ENCODE results near the gene DYNC1LI2.
"Not testable (repeated sequence)": the region's sequence is repeated elsewhere in the genome, so short reads cannot be mapped to it uniquely, and the experiment has no call there.

DYNC1LI2 gene

DNA sequence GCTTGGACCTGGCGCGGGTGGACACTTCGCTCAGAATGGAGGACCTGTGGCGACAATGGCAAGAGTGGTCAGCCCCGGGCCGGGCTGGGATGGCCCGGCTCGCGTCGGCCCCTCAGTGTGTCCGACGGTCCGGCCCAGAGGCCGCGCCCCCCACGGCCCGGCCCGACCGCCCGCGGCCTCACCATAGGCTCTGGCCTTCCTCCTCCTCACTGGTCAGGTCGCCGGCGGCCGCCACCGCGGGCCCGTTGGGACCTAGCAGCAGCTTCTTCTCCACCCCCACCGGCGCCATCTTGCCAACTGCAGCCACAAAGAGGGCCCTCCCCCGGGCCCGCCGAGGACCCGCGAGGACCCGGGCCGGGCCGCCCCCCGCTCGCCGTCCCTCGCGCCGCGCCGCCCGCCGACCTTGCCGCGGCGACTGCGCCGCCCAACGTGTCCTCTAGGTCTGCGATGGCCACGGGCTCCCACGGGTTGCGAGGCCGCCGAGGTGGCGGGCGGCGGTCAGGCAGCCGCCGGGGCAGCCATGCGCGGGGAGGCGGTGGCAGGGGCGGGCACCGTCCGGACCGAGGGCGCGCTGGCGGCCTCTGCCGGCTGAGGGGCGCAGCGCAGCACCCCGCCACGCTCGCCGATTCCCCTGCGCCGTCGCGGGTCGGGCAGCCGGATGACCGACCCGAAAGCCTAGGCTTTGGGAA, at the start of gene DYNC1LI2:
Gene DYNC1LI2 (minus strand): TSS at position 307 of the 689 bp plus-strand sequence. CDS start 18 bp downstream, at position 289.
- peak; percentile 40 for DNase-seq (ENCODE audit: low spot score)
- FAIRE-seq, result no peak

DNA sequence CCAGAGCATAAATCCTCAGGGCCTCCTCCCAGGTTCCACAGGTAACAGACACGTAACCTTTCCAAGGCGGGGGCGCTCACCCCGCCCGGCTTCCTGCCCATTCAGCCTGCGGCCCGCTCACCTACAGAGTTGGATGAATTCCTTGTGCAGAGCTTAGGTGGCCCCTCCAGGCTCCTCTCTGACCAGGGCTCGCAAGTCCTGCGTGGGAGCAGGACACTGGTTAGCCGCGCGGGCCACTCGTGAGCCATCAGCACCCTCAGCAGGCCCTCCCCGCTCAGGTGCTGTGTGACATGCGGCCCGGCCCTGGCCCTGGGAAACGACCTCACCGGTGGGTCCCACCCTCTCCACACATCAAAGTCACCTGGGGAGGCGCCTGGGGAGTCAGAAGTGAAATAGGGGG, 49.4 kb upstream of the DYNC1LI2 start:
- DNase-seq (ENCODE audit: low spot score) (no peak), FAIRE-seq (no peak)

DNA sequence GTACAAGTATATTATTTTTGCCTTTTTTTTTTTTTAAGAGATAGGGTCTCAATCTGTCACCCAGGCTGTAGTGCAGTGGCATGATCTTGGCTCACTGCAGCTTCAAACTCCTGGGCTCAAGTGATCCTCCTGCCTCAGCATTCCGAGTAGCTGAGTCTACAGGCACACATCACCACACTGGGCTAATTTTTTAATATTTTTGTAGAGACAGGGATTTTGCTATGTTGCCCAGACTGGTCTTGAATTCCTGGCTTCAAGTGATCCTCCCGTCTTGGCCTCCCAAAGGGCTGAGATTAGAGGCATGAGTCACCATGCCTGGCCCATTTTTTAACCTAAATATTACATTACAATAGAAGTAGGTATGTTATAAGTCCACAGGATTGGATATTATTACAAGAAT, 46.8 kb upstream of the DYNC1LI2 start:
- no peak for FAIRE-seq
- DNase-seq (ENCODE audit: low spot score), result no peak

DNA sequence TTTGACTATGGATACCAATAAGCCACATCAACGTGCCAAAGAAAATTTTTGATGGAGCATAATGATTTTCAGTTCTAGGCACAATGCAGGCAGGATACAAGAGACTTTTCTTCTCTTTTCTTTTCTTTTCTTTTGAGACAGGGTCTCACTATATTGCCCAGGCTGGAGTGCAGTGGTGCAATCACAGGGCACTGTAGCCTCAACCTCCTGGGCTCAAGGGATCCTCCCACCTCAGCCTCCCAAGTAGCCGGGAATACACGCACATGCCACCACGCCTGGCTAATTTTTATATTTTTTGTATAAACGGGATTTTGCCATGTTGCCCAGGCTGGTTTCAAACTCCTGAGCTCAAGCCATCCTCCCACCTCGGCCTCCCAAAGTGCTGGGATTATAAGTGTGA, 42.6 kb upstream of the DYNC1LI2 start:
- FAIRE-seq; DNase-seq (ENCODE audit: low spot score): not testable (repeated sequence)

DNA sequence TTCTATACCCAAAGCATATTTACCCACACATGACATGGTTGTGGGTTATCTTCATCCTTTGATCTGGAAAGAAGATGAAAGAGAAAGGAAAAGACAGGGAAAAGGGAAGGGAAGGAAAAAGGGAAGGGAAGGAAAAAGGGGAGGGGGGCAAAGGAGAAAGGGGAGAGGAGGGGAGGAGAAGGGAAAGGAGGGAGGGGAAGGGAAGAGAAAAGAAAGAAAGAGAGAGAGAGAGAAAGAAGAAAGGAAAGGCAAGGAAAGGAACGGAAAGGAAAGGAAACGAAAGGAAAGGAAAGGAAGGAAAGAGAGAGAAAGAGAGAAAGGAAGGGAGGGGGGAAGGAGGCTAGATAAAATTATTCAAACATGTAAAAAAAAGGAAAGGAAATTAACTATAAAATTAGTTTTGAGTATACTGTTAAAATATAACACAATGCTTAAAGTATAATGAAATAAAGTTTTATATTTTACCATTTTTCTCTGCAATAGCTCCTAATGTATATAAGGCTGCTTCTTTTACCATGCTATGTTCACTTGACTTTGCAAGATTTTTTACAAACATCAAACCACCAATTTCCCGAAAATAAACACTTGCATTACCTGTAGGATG, 38.8 kb upstream of the DYNC1LI2 start:
- FAIRE-seq, result no peak
- DNase-seq (ENCODE audit: low spot score), result no peak

DNA sequence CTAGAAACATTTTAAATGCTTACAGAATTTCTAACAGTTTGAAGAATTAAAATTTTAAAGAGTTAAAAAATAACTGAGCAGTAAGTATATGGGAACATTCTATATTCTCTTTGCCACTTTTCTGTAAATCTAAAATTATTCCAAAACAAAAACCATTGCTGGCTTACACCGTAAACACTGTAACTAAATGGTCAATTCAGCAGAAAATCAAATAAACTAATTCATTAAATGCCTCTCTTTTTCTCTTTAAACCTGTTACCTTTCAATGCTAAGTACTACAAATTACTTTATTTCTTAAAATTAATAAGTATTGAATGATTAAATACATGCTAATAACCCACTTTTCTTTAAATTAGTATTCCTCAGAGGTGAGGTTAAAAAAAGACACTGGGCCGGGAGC, 36.0 kb upstream of the DYNC1LI2 start:
- no peak for DNase-seq (ENCODE audit: low spot score)
- FAIRE-seq, result no peak

DNA sequence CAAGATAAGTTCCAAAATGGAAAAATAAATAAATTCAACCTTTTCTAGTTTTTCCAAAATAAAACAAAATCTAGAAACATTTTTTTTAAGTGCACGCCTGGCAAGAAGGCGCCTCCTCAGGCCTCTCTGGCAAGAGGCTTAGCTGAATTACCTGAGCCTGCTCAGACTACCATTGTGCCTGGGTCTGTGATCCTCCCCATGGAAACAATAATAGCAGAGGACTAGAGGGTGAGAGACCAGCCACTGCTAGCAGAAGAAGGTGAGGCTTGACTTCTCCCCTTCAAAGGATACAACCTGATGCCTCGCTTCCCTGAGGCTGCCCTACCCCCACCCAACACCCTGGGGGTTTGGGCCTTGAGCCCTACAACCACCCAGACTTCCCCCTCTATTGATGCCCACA, 35.1 kb upstream of the DYNC1LI2 start:
- no peak for FAIRE-seq
- DNase-seq (ENCODE audit: low spot score), result no peak

DNA sequence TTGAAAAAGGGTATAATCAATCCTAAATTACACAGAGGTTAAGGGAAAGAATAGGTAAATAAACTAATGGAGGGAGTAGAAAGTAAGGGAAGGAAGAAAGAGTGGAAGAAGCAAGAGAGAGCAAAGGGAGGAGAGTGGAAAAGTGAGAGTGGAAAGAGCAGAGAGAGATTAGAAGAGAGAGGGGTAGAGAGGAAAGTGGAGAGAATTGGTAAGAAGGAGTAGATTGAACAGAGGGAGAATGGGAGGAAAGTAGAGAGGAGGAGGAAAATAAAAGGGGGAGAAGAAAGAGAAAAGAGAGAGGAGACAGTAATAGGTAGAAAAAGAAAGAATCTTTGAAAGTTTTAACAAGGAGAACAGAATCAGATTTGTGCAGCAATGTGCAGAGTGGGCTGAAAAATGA, 25.0 kb upstream of the DYNC1LI2 start:
- FAIRE-seq, result no peak

DNA sequence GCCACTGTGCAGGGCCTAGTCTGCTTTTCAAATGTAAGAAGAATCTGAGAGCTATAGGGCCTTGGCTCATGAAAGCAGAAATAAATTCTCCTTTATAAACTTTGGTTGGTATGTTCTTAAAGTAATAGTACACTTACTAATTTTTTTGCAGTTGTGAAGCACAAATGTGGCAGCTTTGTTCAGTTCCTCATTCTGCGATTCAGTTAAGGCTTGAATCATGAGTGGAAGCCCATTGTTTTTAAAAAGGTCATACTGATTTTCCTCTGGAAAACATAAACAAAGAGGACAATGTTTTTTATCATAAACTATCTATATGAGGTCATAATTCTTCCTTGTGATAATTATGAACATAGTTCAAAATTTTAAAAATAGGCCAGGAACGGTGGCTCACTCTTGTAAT, 23.6 kb upstream of the DYNC1LI2 start:
- FAIRE-seq (no peak), DNase-seq (ENCODE audit: low spot score) (no peak)

More for the DNA sequence above, 25.0 kb upstream of the DYNC1LI2 start:
- DNase-seq (ENCODE audit: low spot score), result no peak

DNA sequence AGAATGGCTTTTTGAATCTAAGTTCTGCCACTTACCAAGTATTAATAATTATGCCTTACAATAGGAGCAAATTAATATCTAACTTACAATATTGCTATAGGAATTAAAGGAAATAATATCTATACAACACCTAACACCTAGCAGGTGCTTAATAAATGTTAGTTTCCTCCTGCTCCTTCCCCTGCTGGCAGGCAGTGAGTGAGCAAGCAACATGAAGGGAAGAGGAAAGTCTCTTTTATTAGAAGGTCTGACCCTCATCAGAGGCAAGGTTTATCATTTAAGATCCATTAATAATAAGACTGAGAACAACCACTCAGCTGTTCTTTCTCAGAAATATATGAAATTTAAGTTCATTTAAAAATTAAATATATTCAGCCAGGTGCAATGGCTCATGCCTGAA, 6.7 kb upstream of the DYNC1LI2 start:
- no peak for FAIRE-seq
- no peak for DNase-seq (ENCODE audit: low spot score)

DNA sequence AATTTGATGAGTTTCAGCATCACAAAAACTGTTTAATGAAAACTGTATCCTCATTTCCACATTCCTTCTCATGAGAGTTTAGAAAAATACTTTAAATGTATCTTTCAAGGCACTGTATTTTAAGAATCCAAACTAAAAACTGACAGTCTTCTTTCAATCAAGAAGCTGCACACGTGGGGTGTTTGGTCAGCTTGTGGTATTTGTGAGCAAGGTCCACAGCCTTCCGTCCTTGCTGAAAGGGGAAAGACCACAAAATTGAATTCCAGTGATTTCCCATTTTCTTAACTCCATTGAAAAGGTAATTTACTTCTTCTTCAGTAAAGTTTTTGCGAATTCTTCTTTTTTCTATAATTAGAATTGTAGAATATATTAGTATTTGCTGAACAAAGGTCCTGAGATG, 3.4 kb upstream of the DYNC1LI2 start:
- no peak for DNase-seq (ENCODE audit: low spot score)
- no peak for FAIRE-seq

DNA sequence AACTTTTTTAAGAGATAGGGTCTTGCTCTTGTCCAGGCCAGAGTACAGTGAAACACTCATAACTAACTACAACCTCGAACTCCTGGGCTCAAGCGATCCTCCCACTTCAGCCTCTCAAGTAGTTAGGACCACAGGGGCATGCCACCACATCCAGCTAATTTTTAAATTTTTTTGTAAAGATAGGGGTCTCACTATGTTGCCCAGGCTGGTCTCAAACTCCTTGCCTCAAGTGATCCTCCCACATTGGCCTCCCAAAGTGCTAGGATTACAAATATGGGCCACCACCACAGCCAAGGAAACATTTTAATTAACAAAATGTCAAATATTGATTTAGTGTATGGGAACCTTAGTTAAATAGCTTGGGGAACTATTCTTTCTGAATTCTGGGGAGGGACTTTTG, 2.8 kb upstream of the DYNC1LI2 start:
- FAIRE-seq (no peak), DNase-seq (ENCODE audit: low spot score) (no peak)

DNA sequence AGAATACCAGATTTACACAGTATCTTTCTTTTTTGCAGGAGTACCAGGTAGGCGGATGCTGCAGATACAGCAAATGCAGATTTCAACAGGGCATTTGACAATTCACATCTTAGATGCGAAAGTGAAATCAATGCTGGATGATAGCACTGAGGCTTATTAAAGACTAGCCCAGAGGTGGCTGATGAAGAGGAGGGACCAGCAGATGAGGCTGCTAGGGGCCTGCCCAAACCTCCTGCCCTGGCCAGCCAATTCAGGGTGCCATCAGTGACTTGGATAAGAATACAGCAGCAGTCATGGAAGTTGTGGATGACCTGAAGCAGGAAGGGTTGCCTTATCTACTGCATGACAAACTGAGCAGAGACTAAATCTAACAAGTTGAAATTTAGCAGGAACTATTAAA, 1.5 kb upstream of the DYNC1LI2 start:
- no peak for FAIRE-seq
- DNase-seq (ENCODE audit: low spot score), result no peak

DNA sequence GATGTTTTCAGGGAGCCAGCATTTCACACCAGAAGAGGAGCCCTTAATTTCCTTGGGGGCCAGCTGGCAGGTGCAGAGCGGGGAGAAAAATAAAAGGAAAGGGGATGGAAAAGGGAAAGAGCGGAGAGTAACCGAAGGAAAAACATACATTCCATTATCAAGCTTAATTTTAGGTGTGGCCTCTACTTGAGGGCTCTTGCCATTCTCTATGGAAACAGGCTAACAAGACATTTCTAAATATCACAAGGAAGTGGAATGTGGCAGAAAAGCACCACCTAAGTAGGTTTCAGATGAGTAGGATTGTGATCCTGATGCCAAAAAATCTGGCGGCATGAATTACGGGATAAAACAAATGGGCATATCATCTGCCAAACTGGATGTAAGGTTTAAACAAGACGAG, 970 bp upstream of the DYNC1LI2 start:
- FAIRE-seq (no peak), DNase-seq (ENCODE audit: low spot score) (no peak)

DNA sequence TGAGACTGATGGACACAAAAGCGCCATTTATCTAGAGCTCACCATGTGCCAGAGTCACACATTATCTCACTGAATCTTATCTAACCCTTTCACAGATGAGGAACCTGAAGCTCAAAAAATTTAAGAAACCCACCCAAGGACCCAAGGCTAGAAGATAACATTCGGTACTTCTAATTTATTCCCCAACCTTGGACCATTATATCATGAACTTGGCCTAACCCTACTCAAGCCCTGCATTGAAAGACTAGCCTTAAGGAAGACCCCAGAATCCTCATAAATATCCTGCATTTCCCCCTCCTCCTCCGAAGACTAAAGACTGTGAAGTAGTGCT, 548 bp upstream of the DYNC1LI2 start:
- FAIRE-seq, result no peak
- no peak for DNase-seq (ENCODE audit: low spot score)

DNA sequence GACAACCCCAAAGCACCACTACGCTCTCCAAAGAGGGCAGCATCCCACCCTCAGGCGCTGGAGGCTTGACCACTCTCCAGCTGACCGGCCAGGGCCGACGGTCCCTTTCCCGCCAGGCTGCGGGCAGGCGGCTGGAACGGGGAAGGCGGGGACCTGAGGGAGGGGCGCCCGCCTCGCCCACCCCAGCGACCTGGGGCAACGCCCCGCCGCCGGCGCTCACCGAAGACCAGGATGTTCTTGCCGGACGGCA, 431 bp downstream of the DYNC1LI2 start:
- FAIRE-seq (no peak), DNase-seq (ENCODE audit: low spot score) (no peak)

DNA sequence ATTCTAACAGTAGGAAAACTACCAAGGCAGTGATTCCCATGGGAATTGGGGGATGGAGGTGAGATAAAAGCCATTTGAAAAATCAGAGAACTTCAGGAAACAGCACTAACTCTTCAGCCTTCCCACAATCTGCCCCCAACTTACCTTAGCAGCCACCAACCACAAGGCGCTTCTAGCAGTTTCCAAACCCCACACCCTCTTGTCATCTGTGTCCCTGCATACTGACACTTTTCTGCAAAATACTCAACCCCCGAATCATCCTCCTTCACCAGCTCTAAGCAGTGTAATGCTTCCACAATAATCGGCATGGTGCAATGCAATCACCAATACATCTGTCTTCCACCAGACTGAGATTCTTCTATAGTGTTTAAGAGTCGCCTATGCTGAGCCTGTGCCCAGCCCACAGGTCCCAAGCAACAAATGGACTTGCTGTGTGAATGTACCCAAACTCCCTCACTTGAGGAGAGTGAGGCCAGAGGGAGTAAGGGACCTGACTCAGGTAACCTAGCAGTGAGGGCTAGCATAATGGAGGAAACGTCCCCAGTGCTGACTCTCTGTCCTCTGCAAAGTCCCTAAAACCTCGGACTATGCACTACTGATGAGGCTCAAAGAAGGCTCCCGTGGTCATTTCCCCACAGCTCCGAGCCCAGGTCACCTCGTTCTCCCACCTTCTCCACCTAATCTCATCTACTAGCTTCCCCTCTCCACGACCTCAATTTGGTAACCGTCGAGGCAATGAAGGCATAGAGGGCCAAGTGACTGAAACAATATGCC, 943 bp downstream of the DYNC1LI2 start:
- DNase-seq (ENCODE audit: low spot score) (no peak), FAIRE-seq (no peak)

DNA sequence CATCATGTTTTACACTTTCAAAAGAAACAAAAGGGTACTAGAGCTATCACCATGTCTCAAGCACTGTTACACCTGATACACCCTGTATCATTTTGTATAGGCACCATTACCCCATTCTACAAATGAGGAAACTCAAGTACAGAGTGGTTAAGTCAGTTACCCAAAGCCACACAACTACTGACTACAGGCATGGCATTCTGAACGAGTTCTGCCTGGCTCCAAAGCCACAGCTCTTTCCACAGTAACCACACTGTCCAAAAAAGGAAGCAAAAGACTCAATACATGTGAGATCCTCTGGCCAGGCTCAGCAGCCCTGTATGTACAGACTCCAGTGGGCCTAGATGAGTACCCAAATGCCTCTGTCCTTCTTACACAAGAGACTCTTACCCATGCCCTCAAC, 4.7 kb downstream of the DYNC1LI2 start:
- no peak for FAIRE-seq
- no peak for DNase-seq (ENCODE audit: low spot score)

DNA sequence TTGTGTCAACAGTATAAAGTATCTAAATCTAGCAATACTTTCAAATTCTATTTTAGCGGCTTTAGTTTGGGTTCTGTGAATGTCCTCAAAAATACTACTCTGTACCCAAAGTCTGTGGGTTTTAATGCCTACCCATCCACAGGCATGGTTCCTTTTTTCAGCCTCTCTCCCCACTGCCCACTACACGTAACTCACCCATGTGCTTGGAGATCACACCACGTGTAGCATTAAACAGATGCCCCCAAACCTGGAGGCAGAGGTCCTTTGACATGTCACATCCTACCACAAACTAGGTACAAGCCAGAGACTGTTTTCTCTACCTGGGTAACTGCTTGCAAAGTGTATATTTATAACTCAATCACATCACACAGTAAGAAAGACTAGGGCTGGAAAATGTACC, 5.4 kb downstream of the DYNC1LI2 start:
- no peak for FAIRE-seq
- no peak for DNase-seq (ENCODE audit: low spot score)

DNA sequence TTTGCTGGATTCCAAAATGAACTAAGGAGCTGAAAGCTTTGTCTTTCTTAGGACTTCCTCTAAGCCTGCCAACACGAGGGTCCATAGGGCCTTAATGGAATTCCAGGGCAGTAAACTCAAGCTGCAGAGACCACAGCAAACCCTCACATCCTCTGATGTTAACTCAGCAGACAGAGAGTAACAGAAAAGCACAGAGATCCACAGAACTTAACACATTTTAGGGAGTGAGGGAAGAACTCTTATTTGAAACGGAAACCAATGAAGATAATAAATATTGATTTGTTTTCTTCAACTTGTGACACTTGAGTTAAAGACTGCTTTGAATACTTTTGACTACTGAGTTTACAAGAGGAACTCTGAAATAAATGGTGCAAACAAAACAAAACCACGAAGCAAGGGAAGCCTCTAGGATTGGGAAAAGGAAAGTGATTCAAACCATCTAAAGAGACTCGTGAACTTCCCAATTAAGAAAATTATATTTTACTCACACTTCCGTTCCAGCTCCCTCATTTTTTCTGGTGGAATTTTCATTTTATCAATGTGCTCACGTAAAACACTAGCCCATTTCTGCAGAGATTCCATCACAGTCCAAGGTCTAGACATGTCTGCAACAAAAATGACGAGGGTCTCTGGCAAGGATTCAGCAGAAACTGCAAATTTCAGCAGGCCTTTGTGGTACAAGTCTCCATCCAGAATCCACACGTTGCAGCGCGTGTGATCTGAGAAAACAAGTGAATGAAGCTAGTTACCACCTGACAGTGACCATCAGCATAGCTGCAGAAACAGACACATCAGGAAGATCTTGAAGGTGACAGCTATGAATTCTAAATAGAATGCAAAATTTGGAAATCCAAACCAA, 9.2 kb downstream of the DYNC1LI2 start:
- DNase-seq (ENCODE audit: low spot score) (no peak), FAIRE-seq (no peak)

DNA sequence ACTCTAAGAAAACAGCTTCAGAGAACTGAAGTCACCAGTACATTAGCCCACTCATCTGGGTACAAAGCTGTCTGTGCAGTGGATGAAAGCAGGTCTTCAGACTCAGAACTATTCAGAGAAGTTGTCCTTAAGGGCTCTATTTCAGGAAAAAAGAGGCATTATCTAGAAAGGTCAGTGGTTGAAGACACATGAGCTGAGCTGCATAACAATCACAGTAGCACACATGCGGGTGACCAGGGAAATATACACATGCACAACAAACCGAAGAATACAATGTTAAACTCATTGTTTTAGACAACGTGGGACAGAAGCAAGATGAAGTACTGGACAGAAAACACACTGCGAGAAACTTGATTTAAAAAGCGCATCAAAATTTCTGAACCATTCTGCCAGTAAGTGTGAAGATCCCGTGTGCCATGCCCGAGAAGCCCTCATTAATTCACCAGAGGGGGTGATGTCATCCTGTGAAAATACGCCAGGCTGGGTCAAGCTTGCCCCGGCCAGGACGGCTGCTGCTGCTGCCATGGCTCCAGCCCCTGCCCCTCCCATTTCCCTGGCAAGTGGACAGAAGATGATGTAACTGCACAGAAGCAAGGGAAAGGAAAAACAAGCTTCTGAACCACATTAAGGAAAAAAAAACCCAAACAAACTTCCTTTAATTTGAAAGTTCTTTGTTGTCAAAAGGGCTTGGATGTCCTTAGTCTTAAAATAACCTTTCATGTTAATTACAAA, 10.1 kb downstream of the DYNC1LI2 start:
- FAIRE-seq (peak; percentile 76), DNase-seq (ENCODE audit: low spot score) (peak; percentile 61)

Data from RCC 7860 (cell line).